Lower leg skin (tissue), 3 donors: Measurements from ENCODE around the gene SDK1.

Source experiments
- CTCF ChIP-seq, 3 donors: fragments of 450-650 bp; IDR thresholded peaks; one replicate each; pipeline ENCODE4 v1.5.1; 2016; ENCODE audit warnings: antibody characterized with exemption in 3 of 3, mild to moderate bottlenecking in 3 of 3, moderate library complexity in 2 of 3
- POLR2A ChIP-seq, 2 donors: fragments of 450-650 bp; IDR thresholded peaks; one replicate each; pipeline ENCODE4 v1.6.1; 2016 to 2017; ENCODE audit warnings: antibody characterized with exemption in 2 of 2, mild to moderate bottlenecking in 1 of 2, moderate library complexity in 1 of 2

GRCh38 chr7:4145576-4145975 lies 844.5 kb downstream of the SDK1 start:
- TF ChIP-seq CTCF (IDR thresholded peaks at IDR 0.05) (no peak), POLR2A (IDR thresholded peaks at IDR 0.05) (no peak)
